ENCODE measurements around the gene SLC25A21.

Gene SLC25A21

DNA sequence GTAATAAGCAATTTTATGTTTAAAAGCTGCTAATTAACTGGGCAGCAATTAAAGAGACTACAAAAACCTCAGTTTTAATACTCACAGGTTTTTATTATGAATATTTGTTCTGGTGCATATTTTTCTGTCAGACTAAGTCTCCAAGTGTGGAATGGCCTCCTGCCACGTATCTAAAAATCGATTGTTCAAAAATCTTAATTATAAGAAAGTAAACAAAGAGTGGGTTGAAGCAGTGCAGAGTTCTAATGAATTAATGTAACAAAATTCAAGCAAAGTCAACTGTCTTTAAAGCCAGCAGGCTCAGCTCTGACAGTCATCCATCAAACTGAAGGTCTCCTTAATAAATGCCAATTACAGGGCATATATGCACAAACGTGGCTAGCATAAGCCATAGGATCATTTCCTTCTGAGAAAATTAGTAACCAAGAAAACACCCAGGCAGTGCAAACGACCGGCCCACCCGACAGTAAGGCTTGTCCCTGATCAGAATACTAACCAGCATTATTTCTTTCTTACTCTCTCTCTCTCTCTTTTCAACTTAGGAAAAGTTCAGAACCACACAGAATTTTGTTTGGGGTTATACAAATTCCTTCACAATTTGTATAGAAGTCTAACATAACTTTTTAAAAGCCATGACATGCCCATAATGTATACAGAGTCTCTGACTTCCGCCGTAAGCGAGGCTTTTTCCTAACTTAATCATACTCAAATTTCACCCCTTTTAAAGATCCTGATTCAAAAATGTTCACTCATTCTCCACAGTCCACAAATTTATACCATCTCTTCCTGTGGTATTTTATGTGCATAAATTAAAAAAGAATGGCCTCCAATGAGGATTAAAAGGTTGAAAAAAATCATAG lies 83.8 kb downstream of the SLC25A21 start:
- DNase-seq (ENCODE audit: low read depth, low spot score) = no peak

DNA sequence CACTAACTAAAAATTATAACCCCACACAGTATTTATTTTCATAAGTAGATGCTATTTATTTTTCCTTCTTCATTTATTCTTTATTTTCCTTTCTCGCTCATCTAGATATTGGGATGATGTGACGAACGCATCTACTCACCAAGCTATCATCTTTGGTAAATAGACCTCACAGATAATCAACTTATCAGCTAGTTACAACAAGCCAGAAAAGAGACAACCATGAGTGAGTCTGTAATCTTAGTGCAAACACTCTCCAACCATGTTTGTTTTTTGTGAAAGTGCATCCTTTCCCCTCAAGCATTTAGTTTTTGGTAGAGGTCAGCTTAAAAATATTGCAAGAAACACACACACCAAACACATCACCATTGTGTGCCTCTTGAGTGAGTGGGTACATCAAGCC lies 84.9 kb downstream of the SLC25A21 start:
- no peak for DNase-seq (ENCODE audit: low read depth, low spot score)

DNA sequence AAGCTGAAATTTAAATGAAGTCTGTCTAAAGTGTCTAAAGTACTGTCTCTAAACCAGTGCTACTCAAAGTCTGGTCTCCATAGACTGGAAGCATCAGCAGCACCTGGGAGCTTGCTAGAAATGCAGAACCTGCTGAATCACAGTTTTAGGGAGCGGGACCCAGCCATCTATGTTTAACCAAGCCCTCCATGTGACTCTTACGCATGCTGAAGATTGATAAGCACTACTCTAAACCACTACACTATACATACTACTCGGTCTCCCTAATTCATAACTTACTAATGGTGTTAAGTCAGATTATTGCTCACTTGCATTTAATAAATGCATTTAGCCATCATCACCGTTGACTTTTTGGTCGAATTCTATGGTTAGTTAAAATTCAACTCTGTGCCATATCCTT lies 88.8 kb downstream of the SLC25A21 start:
- no peak for DNase-seq (ENCODE audit: low read depth, low spot score)

DNA sequence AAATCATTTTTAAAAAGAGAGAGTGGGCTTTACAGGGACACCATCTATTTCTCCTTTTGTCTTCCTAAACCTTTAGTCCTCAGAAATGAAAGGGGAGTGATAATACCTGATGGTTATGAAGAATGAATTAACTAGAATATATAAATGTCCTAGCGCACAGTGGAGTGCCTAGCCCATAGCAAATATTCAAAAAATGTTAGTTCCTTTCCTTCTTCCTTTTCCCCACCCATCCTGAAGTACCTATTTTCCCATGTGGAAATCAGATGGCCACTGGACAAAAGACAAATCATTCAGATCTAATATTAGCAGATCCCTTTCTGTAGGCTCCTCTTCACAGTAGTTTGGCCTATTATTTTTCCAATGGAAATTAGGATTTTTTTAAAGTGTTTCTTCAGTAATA lies 90.0 kb downstream of the SLC25A21 start:
- no peak for DNase-seq (ENCODE audit: low read depth, low spot score)

DNA sequence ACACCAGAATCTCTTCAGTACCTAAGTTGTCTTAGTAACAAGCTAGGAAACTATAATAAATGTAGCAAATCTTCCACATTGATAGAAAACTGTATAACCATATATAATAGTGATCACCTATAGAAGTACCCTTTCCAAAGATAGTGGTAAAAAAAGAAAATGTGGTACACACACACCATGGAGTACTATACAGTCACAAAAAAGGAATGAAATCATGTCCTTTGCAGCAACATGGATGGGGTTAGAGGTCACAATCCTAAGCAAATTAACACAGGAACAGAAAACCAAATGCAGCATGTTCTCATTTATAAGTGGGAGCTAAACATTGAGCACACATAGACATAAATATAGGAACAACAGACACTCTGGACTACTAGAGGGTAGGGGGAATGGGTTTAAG lies 90.5 kb downstream of the SLC25A21 start:
- no peak for DNase-seq (ENCODE audit: low read depth, low spot score)

DNA sequence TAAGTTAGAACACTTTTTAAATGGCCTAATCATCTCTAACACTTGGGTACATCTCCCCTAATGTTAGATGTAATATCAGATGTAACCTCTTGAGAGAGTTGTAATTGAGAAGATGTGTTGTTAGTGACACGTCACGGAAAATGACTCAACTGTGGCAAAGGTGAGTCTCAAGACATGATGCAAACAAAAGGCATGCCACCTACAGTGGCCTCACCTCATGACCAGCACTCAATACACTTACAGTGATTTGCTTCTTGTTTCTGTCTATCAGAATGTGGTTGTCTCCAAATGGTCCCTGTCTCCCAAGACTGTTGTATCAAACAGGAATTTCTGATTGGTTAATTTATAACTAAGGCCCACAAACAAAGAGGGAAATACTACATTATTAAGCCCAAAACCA lies 91.2 kb downstream of the SLC25A21 start:
- DNase-seq (ENCODE audit: low read depth, low spot score) = no peak

DNA sequence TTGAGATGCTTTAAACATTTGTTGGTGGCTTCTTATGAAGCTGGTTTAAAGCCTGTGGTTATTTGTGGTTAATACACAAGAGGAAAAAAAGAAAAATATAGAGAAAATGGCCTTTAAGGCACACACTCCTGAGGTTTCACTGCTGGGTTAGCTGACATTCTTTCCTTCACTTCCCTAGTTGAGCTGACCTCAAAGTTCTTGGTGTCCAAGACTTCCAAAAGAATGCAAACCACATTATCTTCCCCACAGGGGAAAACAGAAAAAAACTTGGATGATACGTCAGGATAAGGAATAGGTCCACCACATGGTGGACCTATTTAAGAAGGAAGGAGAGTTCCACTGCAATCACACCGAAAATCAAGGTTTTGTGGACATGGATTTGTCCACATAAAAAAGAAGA lies 94.3 kb downstream of the SLC25A21 start:
- DNase-seq (ENCODE audit: low read depth, low spot score) = peak; percentile 79

DNA sequence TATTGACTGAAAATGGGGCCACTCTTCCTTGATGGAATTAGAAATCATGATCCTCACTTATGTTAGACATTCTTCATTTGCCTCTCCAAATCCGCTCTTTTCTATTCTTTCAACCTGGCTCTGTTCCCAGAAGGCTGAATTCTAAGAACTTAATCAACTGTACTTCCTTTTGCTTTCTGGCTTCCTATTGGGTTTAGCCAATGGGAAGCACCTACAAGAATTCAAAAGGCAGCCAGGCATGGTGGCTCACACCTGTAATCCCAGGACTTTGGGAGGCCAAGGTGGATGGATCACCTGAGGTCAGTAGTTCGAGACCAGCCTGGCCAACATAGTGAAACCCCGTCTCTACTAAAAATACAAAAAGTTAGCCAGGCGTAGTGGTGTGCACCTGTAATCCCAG lies 98.1 kb downstream of the SLC25A21 start:
- peak; percentile 74 for DNase-seq (ENCODE audit: low read depth, low spot score)

DNA sequence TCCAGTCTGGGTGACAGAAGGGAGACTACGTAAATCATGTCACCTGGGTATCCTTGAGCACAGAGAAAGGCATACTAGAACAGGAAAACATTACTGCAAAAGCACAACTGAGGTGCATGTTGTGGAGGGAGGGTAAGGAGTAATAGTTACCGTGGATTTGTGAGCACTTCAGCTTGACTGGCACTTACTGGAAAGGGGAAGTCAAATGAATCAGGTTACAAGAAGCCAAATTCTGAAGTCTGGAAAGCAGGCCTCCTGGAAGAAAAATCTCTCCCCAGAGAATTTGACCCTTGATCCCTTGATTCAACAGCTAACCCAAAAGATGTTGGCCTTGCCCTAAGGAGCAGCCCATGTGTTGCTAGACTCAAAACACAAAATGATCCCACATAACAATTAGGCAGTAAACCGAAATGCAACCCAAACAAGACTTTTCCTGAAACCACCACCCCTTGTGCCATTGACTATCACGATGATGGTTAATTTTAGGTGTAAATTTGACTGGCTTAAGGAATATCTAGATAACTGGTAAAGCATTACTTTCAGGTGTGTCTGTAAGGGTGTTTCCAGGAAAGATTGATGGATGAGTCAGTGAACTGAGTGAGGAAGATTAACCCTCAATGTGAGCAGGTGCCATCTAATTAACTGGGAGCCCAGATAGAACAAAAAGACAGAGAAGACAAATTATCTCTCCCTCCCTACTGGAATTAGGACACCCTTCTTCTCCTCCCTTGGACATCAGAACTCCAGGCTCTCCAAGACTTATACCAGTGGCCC lies 108.8 kb downstream of the SLC25A21 start:
- DNase-seq (ENCODE audit: low read depth, low spot score) = no peak

DNA sequence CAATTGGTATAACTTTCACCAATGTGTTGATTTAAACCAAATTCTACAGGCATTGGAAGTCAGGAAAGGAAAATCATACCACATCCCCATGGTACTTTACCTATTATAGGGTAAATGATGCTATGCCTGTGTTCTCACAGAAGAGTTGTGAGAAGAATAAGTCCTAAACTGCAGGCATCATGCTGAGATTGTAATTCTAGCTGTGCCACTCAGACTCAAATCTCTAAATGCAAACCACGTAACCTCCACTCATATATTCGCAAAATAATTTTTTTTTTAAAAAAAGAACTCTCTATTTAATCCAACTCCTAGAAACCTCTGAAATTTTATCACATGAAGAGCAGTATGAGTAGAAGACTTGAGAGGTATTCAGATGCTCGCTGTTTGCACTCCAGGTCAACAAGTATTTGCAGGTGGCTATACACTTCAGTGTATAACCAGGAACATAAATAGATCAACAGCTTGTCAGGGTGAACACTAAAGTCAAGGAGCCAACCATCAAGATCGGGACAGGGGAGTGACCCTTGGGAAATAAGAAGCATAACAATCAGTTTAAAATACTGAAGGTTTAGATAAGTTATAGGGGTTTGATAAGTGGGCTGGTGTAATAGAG lies 110.1 kb downstream of the SLC25A21 start:
- no peak for DNase-seq (ENCODE audit: low read depth, low spot score)

DNA sequence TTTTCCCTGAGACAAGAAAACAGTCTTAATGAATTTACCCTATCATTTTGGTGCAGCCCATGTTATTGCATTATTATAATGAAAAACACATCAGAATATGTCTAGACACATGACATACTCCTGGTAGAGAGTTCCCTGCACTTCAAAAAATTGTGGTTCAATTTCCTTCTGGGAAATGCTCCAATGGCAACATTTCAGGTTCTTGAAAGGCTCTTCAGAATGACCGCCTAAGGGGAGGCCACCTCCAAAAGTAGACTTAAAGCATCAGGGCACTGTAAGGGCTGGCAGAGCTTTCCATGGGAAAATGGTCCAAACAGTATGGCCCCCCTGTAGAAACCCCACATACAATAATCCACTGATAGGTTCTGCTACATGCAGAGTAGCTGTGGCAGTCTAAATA lies 110.7 kb downstream of the SLC25A21 start:
- DNase-seq (ENCODE audit: low read depth, low spot score) = peak; percentile 77

DNA sequence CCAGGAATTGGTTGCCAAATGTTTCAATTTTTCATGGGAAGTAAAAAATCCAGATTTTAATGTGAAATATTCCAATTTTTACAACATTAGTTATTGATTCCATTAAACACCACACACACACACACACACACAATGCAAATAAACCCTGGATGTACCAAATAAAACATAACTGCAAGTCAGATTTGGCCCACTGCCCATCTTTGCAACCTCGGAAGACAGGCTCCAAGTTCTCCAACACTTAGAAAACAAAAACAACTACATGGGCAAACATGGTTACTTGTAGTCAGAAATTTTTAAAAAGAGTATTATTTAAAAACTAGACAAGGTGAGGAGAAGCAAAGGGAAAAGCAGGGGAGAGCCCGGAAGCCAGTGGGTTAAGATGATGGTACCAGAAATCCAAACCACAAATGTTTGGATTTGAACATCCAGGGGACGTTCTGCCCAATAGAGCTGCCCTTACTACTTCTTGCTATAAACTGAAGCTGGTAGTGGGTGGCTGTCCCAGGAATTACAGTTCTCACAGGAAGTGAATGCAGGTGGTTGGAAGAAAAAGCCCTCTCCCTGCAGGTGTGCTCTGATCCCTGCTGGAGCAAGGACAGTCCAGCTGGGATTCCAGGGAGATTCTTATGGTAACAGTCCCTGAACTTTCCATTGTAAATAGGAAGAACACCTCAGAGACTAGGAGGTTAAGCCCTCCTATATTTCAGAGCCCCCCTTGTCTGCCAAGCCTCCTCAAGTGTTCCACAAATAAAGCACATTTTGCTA lies 111.7 kb downstream of the SLC25A21 start:
- no peak for DNase-seq (ENCODE audit: low read depth, low spot score)

DNA sequence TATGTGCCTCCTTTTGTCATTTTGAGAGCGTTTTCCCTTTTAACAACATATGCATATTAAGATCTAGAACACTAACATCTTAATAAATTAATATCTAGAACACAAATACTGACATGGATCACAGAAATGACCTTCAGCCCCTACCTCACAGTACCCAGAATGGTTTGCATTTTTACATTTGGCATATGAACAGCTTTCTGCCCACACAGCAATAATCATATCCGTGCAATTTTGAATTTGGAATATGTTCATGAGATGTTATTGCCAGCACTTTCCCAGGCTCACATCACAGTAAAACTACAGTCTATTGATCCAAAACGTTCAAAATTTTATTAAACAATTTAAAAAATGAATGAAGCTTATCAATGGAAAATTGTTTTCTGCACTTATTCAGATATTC lies 114.6 kb downstream of the SLC25A21 start:
- no peak for DNase-seq (ENCODE audit: low read depth, low spot score)

DNA sequence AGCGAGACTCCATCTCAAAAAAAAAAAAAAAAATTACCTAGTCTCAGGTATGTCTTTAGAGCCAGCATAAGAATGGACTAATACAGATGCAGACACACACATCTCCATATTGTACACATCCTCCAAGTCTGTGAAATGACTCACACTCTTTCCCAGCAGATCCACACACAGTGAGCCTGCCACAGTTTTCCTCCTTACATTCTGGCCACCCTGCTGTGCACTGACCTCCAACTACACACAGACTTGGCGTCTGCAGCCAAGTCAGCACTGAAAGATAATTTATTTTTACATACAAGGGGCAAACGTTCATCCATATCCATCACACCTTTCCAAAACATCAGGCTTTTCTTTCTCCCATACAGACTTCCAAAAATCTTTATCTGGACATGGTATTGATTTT lies 115.9 kb downstream of the SLC25A21 start:
- peak; percentile 82 for DNase-seq (ENCODE audit: low read depth, low spot score)

DNA sequence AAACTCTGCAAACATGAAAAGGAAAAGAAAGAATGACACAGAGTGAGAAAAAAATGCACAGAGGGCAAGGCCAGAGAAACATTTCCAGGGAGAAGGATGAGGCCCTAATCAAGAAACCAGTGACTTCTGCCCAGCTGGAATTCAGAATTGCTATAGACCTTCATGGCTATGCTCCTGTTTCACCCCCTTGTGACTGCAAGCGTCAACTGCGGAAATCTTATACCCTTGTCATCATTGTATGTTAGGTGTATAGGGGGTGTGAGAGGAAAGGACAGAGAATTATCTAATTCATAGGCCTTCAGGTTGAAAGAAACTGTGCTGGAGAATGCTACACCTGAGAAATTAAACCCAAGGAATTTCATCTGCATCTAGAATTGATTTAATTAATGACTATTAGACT lies 117.5 kb downstream of the SLC25A21 start:
- DNase-seq (ENCODE audit: low read depth, low spot score) = no peak

DNA sequence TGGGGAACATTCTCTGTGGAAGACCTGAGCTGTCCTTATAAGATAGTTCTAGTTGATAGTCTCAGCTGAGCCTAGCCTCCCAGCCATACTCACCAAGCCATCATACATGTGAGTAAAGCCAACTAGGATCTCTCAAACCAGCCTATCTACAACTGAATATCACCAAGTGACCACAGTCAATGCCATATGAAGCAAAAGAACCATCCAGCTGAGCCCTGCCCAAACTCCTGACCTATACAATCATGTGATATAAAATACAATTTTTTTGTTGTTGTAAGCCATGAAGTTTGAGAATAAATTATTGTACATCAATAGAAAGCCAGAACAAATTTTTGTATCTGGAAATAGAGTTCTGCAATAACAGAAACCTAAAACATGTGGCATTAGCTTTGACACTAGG lies 118.3 kb downstream of the SLC25A21 start:
- DNase-seq (ENCODE audit: low read depth, low spot score) = no peak

DNA sequence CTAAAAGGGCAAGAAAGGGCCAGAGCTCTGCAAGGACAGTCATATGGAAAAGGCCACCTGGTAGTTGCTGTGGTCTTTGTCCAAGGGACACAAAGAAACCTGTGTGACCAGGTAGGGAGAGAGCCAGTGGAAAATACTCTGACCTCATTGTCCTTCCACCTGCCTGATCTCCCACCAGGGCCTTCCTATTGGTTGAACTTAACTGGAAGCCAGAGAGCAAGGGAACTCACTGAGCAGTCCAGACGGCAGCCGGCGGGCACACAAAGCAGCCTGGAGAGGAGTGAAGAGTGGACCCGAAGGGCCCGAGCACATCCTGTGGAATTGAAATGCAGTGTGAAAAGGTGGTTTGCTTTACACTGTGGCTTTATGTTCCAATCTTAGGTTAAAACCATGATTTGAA lies 120.7 kb downstream of the SLC25A21 start:
- DNase-seq (ENCODE audit: low read depth, low spot score) = no peak

DNA sequence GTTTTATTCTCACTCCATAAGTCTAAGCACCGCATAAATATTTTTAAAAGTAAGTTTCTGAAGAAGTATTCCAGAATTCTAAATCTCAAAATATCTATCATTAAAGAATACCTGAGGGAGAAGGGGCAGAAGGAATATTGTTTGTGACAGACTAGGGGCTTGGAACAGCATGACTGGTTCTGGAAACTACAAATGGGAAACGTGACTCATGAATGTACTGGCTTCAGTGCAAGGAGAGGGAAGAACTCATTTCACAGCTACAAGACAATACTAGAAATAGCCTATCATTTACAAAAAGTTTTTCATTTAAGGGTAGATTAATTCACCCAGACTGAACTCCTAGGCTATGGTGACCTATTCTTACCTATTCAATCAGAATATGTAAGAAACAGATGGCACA lies 121.3 kb downstream of the SLC25A21 start:
- peak; percentile 19 for DNase-seq (ENCODE audit: low read depth, low spot score)

DNA sequence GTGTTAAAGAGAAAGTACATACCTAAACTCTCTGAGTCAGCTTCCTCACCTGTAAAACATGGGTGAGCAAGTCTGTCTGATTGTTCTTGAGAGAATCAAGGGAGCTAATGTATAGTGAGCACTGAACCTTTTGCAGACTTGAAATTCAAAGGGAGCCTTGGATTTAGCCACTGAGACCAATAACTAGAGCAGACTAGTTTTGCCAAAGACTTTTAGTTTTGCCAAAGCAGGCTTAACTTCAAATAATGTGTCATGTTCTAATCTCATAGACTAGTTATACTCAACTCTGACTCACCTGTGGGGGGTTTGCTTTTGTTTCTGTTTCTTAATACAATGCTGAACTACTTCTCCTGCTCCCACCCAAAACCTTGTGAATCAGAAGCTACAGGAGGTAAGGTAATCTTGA lies 123.7 kb downstream of the SLC25A21 start:
- peak; percentile 46 for DNase-seq (ENCODE audit: low read depth, low spot score)

DNA sequence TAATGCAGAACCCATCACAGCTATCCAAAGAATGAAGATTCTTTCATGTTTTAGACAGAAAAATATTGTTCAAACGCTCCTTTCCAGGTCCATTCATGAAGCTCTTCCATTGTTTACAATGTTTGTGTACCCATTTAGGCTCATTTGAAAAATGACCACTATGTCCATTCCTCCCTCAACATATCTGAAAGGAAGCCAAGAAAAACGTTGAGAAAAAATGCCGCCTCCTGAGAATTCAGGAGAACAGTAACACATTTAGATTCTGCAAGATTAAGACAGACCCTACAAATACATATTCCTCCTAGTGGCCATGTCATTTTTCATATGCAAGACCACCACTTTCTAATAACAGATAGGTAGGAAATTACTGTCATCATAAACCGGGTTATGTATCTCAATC lies 124.4 kb downstream of the SLC25A21 start:
- DNase-seq (ENCODE audit: low read depth, low spot score) = peak; percentile 68

DNA sequence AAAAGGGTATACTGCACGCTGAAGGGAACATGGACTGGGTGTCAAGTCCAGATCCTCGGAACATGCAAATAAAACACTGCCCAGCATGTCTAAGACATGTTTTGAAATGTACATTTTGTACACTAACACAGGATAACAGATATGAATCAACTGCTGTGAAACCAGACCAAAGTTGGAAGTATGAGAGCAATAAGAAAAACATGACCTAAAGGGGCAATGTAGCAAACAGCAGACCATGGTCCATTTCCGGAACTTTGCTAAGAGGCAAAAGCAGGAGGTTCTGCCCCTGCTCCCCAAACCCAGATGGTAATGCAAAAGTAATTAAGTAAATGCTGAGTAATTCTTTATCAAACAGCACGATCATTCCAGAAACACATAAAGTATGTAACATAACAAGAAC lies 125.2 kb downstream of the SLC25A21 start:
- DNase-seq (ENCODE audit: low read depth, low spot score) = no peak

DNA sequence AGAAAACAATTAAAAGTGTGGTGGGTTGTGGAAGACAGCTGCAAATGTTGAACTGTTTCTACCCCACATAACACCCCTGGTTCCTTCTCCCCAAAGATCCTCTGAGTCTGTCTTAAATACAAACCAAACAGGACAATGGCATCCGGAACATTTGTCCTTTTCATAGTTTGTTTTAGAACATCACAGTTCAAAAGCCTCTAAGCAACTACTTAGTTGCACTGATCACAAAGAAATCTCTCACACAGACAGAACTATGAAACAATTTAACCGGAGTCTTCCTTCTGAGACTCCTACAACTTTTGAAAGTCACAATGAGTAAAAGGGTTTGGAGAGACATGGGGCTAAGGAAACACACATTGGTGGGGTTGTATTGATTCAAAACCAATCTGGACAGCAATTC lies 125.6 kb downstream of the SLC25A21 start:
- no peak for DNase-seq (ENCODE audit: low read depth, low spot score)

Measured in astrocyte of the hippocampus (primary cell).